Measurements from ENCODE around the gene RPS6KB2.

GRCh38 chr11:67421430-67422031 lies 6.8 kb upstream of the RPS6KB2 start:
- TF ChIP-seq CTCF (conservative IDR thresholded peaks at IDR 0.05; ENCODE audit: low read depth, low read length) = no peak
- TF ChIP-seq EZH2phosphoT487 (IDR thresholded peaks at IDR 0.05; ENCODE audit: borderline replicate concordance, low read length) = no peak
- no peak for TF ChIP-seq EZH2 (IDR thresholded peaks at IDR 0.05; ENCODE audit: low read length, unreplicated experiment)

All from PC-3 (cell line).